ENCODE results near the gene SP140L.
"Not testable (repeated sequence)": the region's sequence is repeated elsewhere in the genome, so short reads cannot be mapped to it uniquely, and the experiment has no call there.

The SP140L gene

DNA sequence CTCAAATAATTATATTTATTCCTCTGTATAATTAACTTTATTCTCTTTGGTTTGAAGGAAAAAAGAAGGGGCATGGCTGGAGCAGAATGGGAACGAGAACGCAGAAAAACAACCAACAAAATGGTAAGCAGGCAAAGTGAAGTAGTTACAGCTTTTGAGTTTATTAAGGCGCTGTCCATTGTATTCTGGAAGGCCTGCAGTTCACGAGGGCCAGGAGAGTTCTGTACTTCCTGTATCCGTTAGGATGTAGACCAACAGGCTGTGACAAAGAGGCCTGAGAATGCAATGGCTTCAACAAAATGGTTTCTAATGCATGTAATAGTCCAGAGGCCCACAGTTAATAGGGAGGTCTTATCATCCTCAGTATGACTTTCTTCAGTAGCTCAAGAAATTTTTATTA, 56.5 kb downstream of the SP140L start:
- TF ChIP-seq, protein P1, sequence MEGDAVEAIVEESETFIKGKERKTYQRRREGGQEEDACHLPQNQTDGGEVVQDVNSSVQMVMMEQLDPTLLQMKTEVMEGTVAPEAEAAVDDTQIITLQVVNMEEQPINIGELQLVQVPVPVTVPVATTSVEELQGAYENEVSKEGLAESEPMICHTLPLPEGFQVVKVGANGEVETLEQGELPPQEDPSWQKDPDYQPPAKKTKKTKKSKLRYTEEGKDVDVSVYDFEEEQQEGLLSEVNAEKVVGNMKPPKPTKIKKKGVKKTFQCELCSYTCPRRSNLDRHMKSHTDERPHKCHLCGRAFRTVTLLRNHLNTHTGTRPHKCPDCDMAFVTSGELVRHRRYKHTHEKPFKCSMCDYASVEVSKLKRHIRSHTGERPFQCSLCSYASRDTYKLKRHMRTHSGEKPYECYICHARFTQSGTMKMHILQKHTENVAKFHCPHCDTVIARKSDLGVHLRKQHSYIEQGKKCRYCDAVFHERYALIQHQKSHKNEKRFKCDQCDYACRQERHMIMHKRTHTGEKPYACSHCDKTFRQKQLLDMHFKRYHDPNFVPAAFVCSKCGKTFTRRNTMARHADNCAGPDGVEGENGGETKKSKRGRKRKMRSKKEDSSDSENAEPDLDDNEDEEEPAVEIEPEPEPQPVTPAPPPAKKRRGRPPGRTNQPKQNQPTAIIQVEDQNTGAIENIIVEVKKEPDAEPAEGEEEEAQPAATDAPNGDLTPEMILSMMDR (IDR thresholded peaks at IDR 0.05; ENCODE audit: insufficient read depth, low read depth, low read length, missing control alignments) = no peak
- no peak for DNase-seq (ENCODE audit: low read depth)
- no peak overlapping the region for H3K4me3 ChIP-seq (ENCODE audit: low read length)

DNA sequence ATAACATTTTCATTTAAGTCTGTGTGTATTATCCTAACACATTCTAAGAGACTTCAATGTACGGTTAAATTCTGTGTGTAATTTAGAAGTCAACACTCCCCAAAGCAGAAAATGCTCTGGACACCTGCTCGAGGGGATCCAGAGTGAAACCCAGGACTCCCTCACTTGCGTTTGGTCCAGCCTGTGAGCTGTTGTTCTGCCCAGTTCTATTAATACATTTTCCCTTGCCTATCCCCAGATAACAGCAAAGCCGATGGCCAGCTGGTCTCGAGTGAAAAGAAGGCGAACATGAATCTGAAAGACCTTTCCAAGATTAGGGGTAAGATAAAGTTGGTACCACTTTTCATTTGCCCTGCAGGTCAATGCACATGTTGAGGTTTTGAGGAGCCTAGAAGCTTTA, 58.0 kb downstream of the SP140L start:
- TF ChIP-seq, protein P1 (IDR thresholded peaks at IDR 0.05; ENCODE audit: insufficient read depth, low read depth, low read length, missing control alignments) = no peak
- no peak overlapping the region for H3K4me3 ChIP-seq (ENCODE audit: low read length)
- no peak for DNase-seq (ENCODE audit: low read depth)

DNA sequence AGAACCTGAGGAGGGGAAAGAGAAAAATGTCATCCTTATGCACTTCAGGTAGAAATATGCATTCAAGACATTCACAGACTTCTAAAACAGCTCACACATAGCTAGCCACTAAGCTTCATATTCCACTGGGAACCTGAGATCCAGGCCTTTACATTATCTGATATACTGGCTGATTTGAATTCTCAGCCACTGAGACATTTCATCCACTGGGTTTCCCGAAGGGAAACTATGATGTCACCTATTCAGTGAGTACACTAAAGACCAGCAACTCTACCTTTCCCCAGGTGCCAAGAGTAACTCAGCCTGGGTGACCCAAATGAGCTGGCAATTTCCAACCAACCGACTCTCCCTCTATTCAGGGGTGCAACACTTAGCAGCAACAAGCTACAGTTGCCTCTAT, 67.3 kb downstream of the SP140L start:
- no peak for DNase-seq (ENCODE audit: low read depth)
- no peak overlapping the region for H3K4me3 ChIP-seq (ENCODE audit: low read length)
- TF ChIP-seq, protein P1 (IDR thresholded peaks at IDR 0.05; ENCODE audit: insufficient read depth, low read depth, low read length, missing control alignments) = no peak

DNA sequence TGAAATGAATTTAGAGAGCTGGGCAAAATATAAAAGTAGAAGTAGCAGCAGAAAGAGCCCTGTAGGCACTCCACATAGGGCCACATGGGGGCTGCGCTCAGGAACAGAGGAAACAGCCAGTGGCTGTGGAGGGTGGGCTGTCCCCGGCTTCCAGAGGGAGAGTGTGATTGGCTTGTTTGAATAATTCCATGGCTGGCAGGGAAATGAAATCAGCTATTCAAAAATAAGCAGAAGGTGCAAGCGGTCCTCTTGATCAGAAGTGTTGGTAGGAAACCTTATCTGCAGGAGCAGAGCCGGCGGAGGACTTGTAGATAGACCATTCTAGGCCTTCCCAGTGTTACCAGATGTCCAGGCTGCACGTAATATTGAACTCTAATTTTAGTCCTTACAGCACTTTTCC, 71.7 kb downstream of the SP140L start:
- not testable (repeated sequence) for DNase-seq (ENCODE audit: low read depth)

DNA sequence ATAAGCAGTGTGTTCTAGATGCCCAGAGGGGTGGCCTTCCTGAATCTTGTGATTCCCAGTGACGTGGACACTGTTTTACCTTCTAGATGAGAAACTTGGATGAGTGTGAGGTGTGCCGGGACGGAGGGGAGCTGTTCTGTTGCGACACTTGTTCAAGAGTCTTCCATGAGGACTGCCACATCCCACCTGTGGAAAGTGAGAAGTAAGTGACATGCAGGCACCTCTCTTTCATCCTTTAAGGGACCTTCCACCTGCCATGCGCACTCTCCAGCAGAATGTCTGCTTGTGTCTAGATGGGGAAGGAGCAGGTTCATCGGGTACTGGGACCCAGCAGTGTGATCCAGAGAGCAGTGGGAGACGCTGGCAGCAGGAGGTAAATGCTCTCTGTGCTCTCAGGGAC, 73.0 kb downstream of the SP140L start:
- H3K4me3 ChIP-seq (ENCODE audit: low read length) = no peak overlapping the region
- no peak for DNase-seq (ENCODE audit: low read depth)
- TF ChIP-seq, protein P1 (IDR thresholded peaks at IDR 0.05; ENCODE audit: insufficient read depth, low read depth, low read length, missing control alignments) = no peak

More for the DNA sequence above, 71.7 kb downstream of the SP140L start:
- H3K4me3 ChIP-seq (ENCODE audit: low read length) = not testable (repeated sequence)

DNA sequence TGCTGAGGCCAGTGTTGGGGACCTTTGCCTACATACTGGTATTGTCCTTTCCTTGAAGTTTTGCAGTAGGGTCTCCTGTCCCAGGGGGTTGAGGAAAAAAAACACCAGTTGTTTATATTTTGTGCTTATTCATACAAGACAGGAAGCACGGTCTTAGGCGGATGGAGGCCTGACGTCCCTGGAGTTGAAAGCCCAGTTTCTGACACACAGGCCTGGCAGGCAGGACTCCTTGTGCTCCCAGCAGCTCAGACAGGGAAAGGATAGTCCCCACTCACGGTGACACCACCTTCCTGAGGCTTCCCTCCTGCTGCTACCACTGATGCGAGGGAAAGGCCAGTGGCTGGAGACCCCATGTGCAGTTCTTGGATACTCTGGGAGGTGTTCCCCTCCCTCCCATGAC, 73.5 kb downstream of the SP140L start:
- TF ChIP-seq, protein P1 (IDR thresholded peaks at IDR 0.05; ENCODE audit: insufficient read depth, low read depth, low read length, missing control alignments) = no peak
- DNase-seq (ENCODE audit: low read depth) = no peak
- no peak overlapping the region for H3K4me3 ChIP-seq (ENCODE audit: low read length)

DNA sequence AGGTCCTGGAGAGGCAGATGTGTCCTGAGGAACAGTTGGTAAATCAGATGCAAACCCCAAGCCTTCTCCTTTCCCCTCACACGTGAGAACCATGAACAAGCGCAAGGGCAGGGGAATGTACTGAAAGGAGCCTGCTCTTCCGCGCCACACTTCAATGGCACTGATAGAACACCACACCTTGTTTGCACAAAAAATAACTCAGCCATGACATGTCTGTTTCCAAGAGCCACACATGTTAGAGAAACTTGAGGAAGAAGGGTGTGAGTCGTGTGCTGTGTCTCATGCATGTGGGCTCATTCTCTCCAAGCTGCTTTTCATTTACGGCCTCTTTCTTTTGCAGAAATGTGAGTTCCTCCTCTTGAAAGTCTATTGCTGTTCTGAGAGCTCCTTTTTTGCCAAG, 74.0 kb downstream of the SP140L start:
- H3K4me3 ChIP-seq (ENCODE audit: low read length); DNase-seq (ENCODE audit: low read depth): not testable (repeated sequence)

DNA sequence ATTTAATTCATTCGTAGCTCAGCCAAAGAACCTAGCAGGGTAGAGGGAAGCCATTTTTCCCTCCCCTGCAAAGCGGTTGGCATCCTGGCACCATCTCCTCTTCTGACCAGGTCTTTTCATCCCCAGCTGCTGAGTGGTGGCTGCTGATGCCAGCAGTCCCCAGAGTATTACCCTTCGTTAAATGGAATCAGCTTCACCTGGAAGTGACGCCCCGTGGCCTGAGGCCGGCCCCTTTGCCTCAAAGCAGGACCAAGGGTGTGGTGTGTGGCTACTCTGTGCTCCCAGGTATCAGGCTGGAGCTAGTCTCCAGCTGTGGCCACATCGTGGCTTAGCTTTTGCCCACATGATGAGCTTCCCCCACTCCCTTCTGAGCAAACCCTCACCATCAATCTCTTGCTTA, 76.8 kb downstream of the SP140L start:
- TF ChIP-seq, protein P1 (IDR thresholded peaks at IDR 0.05; ENCODE audit: insufficient read depth, low read depth, low read length, missing control alignments) = no peak
- no peak overlapping the region for H3K4me3 ChIP-seq (ENCODE audit: low read length)
- no peak for DNase-seq (ENCODE audit: low read depth)

Measured in epithelial cell of esophagus (primary cell).